Stimulated activated CD8-positive, alpha-beta memory T cell treated with anti-CD3 and anti-CD28 coated beads, Interleukin-15, amount 100 ng/mL, for 48 hours (primary cell): ENCODE data around the gene ESRRA.
"Not testable (repeated sequence)": the region's sequence is repeated elsewhere in the genome, so short reads cannot be mapped to it uniquely, and the experiment has no call there.

ENCODE experiments used
- DNase-seq, 2 donors: peaks; one replicate each; pipeline ENCODE4 v3.0.0-alpha.2; 2020; ENCODE audit warnings: low read depth in 2 of 2

Gene ESRRA

DNA sequence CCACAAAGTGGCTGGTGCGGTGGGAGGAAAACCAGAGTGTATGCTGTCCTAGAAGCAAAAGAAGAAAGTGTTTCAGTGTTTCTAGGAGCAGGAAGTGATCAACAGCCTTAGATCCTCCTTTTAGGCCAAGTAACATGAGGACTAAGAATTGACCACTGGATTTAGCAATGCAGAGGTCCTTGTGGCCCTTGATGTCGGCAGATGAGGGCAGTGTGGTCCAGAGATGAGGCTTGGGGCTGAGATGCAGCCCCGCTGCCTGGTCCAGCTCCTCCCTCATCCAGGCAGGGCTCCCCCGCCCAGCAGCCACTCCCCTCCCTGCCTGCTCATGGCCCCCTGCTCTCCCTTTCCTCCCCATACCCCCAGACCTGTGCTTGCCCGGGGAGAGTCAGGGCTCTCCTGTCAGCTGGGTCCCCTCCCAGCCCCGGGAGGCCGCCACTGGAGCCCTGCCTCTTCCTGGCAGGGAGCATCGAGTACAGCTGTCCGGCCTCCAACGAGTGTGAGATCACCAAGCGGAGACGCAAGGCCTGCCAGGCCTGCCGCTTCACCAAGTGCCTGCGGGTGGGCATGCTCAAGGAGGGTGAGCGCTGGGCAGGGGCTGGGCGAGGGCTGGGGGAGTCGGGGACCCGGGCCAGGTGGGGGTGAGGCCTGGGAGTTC lies 8.3 kb downstream of the ESRRA start:
- DNase-seq = no peak

DNA sequence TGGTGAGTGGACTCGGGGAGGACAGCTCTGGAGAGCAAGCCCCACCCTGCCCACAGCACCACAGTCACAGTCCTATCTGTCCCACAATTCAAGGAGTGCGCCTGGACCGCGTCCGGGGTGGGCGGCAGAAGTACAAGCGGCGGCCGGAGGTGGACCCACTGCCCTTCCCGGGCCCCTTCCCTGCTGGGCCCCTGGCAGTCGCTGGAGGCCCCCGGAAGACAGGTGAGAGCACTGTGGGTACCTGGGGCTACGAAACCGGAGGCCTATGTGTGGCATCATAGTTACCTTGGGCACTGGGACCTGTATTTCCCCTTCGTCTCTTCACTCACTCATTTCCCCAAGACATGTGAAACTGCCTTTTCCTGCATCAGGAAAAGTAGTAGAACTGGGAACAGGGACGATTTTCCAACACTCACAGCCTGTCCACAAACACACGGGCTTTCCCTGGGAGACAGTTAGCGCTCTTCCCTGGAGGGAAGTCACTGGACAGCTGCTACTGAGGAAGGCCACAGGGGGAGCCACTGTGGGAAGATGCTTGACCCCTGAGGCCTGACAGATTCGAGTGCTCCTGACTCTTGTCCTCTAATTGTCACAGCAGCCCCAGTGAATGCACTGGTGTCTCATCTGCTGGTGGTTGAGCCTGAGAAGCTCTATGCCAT lies 9.0 kb downstream of the ESRRA start:
- DNase-seq = no peak

DNA sequence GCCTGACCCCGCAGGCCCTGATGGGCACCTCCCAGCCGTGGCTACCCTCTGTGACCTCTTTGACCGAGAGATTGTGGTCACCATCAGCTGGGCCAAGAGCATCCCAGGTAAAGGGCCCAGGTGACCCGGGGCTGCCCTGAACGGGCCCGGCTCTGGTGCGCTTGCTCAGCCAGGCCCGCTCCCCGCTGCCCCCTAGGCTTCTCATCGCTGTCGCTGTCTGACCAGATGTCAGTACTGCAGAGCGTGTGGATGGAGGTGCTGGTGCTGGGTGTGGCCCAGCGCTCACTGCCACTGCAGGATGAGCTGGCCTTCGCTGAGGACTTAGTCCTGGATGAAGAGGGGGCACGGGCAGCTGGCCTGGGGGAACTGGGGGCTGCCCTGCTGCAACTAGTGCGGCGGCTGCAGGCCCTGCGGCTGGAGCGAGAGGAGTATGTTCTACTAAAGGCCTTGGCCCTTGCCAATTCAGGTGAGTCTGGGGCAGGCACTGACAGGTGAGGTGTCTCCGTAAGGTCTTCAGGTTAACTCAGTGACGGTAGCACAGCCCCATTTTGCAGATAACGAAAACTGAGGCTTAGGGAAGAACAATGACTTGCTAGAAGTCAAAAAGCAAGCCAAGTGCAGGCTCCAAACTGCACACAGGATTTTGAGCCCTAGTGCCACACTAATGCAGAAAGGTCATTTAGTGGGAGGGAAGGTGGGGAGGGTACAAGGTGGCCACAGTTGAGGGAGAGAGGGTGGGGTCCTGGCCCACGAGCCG lies 9.7 kb downstream of the ESRRA start:
- no peak for DNase-seq

DNA sequence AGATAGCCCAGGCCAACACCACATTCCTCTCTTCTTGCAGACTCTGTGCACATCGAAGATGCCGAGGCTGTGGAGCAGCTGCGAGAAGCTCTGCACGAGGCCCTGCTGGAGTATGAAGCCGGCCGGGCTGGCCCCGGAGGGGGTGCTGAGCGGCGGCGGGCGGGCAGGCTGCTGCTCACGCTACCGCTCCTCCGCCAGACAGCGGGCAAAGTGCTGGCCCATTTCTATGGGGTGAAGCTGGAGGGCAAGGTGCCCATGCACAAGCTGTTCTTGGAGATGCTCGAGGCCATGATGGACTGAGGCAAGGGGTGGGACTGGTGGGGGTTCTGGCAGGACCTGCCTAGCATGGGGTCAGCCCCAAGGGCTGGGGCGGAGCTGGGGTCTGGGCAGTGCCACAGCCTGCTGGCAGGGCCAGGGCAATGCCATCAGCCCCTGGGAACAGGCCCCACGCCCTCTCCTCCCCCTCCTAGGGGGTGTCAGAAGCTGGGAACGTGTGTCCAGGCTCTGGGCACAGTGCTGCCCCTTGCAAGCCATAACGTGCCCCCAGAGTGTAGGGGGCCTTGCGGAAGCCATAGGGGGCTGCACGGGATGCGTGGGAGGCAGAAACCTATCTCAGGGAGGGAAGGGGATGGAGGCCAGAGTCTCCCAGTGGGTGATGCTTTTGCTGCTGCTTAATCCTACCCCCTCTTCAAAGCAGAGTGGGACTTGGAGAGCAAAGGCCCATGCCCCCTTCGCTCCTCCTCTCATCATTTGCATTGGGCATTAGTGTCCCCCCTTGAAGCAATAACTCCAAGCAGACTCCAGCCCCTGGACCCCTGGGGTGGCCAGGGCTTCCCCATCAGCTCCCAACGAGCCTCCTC lies 10.6 kb downstream of the ESRRA start:
- DNase-seq = not testable (repeated sequence)

DNA sequence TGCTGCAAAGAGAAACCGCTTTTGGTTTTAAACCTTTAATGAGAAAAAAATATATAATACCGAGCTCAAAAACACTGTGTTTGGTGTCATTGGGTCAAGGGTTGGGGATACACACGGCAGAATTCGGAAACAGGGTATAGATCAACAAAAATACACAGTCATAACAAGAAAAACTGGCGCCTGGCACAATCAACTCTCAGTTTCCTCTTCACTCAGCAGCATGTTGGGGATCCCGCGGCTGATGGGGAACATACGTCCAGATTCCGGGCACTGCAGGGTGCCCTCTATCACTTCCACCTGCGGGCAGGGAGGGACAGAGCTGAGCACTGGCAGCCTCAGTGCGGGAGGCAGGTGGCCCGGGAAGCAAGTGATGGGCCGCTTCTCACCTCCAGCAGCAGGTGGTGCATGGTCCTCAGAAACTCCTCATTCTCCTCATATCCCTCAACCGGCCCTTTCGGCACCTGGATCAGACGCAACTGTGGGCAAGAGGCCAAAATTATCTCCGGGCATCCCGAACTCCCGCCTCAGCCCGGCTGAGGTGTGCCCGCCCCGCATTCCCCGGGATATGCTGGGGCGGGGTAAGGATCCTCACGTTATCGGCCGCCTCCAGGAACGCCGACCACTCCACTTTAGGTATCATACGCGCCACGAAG lies 11.5 kb downstream of the ESRRA start:
- DNase-seq = no peak

DNA sequence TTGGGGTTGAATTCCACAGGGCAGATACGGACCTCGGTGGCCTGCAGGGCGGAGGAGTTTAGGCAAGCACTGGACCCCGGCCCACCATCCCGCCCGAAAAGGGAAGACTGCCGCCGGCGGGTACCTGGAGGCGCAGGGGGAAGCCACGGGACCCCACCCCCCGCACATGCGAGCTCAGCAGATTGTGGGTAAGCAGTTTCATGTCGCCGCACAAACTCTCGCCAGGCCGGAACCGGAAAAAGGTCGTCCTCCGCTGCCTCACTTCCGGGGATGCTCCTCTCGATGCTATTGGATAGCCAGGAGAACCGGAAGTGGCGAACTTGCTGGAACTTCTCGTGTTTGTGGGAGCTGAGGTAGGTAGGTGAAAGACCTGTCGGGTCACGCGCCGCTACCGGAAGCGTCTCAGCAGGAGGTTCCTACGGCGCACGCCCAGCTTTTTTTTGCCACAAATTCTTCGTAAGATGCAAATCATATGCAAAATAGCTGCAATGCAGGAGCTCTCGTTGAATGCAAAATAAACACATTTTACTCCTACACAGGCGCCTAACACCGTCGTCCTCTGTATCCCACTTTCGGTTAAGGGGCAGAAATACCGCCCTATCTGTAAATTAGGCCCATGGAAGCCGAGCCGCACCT lies 12.1 kb downstream of the ESRRA start, which contains the start of gene TRMT112:
TRMT112 (minus strand) TSS at position 235 of the 636 bp plus-strand sequence; CDS start at position 202, 33 bp downstream.
- DNase-seq = peak; percentile 94 to 95

DNA sequence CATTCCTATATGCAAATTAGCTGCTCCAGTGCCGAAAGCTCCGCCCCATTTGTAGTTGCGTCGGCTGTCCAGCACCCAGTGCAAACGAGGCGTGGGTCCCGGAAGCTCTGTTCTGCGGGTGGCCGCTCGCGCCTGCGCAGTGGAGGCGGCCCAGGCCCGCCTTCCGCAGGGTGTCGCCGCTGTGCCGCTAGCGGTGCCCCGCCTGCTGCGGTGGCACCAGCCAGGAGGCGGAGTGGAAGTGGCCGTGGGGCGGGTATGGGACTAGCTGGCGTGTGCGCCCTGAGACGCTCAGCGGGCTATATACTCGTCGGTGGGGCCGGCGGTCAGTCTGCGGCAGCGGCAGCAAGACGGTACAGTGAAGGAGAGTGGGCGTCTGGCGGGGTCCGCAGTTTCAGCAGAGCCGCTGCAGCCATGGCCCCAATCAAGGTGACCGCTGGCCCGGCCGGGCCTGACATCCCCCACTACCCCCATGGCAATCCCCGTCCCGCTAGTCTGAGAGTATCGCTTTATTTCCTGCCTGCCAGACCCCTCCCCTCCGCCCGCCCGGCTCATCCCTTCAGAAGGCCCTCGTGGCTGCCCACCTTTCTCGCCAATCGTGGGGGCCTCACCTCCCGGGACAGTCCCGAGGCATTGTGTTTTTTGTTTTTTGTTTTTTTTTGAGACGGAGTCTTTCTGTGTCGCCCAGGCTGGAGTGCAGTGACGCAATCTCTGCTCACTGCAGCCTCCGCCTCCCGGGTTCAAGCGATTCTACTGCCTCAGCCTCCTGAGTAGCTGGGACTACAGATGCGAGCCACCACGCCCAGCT lies 12.8 kb downstream of the ESRRA start, which contains the start of gene PRDX5:
PRDX5 (plus strand) TSS at position 161 of the 805 bp plus-strand sequence; CDS start at position 256, 95 bp downstream.
- peak; percentile 94 to 96 for DNase-seq

DNA sequence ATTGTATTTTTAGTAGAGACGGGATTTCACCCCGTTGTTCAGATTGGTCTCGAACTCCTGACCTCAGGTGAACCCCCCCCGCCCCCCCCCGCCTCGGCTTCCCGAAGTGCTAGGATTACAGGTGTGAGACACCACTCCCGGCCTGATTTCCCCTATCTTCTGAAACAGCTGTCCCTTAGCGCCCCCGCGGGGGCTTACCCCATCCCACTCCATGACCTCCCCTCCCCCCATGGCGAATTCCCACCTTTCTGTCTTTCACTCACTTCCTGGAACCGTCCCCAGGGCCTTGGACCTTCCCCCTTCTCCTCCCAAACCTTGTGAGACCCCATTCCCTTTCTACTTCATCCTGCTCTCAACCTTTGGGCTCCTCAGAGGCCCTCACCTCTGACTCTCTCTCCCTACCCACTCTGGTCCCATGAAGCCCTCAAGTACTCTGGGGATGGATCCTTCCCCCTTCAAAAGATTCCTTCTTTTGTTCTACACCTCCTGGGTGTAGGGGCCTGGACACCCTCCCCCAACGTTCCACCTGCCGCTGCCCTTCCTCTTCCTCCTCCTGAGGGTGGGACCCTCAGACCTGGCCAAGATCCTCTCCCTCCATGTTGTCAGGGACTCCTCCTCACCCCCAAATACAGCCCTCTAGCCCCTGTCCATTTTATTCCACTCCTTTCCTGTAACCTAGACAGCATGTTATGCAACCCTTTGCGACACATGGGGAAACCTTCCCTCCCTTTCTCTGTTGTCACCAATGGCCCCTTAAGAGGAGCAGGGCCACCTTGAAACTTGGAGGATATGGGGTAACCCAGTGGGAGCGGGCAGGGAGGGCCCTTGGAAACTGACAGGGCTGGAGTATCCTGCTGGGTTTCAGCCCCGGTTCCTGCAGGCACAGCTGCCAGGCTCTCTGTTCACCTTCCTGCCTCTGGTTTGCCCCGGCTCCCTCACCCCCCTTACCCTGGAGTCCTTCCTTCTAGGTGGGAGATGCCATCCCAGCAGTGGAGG lies 13.7 kb downstream of the ESRRA start:
- no peak for DNase-seq

DNA sequence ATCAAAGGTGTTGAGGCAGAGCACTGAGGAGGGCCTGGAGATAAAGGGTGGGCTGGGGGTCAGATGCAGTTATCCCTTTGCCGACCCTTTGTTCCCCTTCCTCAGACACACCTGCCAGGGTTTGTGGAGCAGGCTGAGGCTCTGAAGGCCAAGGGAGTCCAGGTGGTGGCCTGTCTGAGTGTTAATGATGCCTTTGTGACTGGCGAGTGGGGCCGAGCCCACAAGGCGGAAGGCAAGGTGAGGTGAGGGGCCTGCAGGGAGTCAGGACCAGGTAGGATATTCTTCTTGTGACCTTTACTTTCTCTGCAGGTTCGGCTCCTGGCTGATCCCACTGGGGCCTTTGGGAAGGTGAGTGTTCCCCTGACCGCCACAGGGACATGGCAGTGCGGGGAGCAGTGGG lies 15.2 kb downstream of the ESRRA start:
- DNase-seq = no peak

DNA sequence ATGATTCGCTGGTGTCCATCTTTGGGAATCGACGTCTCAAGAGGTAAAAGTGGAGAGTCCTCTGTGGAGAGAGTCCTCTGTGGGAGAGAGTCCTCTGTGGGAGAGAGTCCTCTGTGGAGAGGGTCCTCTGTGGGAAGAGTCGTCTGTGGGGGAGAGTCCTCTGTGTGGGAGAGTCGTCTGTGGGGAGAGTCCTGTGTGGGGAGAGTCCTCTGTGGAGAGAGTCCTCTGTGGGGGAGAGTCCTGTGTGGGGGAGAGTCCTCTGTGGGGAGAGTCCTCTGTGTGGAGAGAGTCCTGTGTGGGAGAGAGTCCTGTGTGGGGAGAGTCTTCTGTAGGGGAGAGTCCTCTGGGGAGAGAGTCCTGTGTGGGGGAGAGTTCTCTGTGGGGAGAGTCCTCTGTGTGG lies 15.7 kb downstream of the ESRRA start:
- no peak for DNase-seq

DNA sequence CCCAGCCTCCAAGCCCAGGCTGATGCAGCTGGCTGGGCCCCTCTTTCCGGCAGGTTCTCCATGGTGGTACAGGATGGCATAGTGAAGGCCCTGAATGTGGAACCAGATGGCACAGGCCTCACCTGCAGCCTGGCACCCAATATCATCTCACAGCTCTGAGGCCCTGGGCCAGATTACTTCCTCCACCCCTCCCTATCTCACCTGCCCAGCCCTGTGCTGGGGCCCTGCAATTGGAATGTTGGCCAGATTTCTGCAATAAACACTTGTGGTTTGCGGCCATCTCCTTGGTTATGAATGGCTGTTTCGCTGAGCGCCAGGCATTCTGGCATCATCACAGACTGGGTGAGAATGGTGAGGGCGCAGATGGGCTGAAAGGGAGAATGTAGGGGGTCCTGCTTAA lies 16.2 kb downstream of the ESRRA start:
- no peak for DNase-seq

DNA sequence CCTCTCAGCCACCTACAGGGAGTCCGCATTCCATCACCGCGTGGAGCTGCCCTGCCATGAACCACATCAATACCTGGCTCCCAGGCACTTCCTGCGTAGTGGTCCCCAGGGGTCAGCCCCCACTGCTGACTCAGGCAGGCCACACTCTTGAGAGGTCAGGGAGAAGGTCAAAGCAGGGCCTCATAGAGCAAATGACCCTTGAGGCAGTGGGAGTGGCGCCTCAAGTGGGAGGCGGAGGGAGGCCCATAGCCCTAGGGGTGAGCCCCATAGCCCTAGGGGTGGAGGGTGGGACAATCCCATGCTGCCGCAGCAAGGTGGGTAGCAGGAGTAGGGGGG lies 17.6 kb downstream of the ESRRA start:
- DNase-seq = no peak

DNA sequence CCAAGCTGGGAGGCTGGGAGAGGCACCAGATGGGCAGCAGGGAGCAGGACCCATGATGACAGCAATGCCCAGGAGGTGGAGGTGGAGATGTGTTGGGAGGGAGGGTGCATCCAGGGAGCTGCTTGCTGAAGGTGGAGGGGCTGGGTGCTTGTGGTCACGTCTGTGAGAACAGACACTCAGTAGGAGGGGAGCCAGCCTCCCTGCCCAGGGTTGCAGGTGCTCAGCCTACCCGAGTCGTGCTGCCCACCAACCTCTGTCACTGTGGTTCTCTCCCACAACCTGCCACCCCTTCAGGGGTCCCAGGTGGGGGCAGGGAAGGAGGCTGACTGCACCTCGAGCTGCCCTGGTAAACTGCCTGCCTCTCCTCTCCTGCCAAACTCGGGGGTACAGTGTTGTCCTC lies 18.0 kb downstream of the ESRRA start:
- no peak for DNase-seq

DNA sequence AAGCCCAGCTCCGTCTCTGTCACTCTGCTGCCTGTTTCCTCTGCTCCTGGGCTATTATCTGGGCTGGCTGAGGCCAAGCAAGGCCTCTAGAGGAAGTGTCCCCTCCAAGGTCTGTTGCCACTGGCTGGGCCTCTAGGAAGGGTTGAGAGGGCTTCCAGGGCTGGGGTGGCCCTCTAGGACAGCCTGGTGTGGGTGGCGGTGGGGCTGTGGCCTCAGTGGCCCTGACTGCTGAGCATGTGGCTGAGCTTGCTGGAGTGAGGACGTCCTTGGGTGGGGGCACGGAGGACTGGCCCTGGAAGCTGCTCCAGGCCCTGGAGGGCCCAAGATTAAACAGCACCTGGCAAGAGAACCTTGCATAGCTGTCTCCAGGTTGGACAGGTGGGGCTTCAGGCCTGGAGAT lies 18.7 kb downstream of the ESRRA start:
- DNase-seq = not testable (repeated sequence)

DNA sequence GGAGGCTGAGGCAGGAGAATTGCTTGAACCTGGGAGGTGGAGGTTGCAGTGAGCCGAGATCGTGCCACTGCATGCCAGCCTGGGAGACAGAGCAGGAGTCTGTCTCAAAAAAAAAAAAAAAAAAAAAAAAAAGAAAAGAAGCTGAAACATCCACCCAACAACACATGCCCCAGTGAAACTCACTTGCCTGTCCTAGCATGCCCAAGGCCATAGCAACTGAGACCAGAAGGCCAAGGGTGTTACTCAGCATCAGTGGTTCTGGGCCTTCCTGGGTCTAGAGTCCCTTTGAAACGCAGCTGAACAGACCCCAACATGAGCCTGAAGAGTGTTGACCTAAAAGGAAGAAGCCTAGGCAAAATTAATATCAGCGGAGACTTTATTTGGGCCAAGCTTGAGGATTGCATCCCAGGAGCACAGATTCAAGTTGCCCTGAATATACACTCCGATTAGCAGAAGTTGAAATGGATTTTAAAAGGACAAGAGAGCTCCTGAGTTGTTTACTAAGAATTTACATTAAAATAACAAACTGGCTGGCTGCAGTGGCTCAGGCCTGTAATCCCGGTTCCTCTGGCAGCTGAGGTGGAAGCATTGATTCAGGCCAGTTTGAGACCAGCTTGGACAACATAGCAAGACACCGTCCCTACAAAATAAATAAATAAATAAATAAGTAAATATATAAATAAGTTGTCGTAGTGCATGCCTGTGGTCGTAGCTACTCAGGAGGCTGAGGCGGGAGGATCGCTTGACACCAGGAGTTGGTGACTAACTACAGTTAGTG lies 19.6 kb downstream of the ESRRA start:
- no peak for DNase-seq

DNA sequence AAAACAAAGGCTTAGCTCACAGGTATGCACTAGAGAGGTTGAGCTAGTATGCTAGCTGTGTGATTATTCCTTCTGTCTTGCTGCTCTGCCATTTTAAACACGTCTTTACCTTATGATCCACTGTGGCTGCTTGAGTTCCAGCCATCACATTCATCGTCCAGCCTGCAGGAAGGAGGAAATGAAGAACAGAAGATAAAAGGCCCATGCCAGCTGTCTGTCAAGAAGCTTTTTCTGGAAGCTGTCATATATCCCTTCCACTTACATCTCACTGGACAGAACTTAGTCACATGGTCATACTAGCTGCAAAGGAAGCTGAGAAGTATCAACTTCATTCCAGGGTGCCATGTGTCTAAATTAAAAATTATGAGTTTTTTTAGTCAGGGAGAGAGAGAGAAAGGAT lies 22.1 kb downstream of the ESRRA start:
- no peak for DNase-seq

DNA sequence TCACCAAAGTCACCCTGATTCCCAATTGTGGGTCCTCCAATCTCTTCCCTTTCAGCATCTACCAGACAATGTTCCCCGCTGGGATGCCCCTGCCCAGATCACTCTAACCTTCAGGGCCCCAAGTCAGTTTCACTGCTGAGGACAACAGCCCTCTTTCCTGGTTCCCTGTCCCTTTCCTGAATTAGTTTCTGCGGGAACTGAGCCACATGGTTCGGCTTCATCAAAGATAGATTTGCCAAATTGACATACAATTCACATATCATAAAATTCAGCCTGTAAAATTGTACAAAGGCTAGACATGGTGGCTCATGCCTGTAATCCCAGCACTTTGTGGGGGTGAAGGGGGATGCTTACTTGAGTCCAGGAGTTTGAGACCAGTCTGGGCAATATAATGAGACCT lies 22.7 kb downstream of the ESRRA start:
- DNase-seq = no peak

DNA sequence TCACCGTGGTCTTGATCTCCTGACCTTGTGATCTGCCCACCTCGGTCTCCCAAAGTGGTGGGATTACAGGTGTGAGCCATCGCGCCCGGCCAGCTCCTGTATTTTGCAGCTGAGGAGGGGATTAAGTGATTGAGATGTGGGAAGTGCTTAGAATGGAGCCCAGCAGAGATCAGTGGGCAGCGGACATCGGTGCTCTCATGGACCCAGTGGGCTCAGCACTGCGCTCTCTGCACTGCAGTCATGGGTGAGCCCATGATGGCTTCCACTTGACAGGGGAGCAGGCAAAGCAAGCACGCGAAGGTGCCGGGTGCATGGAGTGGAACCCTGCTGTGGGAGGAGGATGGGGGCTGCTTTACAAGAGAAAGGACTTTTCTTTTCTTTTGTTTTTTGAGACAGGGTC lies 25.6 kb downstream of the ESRRA start:
- DNase-seq = no peak
